HL-60 (cell line): Measurements from ENCODE around the gene SLK.

ENCODE experiments used
- POLR2AphosphoS5 ChIP-seq: IDR thresholded peaks from 2 replicates; pipeline ENCODE4 v1.6.1; 2012; ENCODE audit warnings: low read depth
- TF ChIP-seq, protein P1 (sequence below): IDR thresholded peaks from one replicate; pipeline ENCODE4 v1.5.1; 2011; ENCODE audit warnings: low read length, control low read depth, inconsistent platforms; ENCODE audit not compliant: insufficient read depth

DNA sequence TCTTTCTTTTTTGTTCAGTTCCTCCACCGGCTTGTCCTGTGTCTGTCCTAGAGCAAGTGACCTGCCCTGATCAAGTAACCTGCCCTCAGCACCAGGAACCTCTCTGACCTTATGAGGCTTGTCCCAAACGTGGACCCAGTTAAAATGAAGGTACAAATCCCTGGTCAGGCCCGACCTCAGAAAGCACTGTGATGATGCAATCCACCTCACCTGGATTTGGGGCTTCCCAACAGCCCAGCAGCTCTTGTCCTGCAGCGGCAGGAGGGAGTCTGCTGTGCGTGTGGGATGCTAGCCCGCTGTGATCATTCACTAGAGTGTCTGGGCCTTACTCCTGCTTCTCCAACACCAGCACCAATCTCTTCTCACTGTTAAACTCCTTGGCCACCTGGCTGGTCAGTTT lies 107.6 kb downstream of the SLK start:
- TF ChIP-seq, protein P1, sequence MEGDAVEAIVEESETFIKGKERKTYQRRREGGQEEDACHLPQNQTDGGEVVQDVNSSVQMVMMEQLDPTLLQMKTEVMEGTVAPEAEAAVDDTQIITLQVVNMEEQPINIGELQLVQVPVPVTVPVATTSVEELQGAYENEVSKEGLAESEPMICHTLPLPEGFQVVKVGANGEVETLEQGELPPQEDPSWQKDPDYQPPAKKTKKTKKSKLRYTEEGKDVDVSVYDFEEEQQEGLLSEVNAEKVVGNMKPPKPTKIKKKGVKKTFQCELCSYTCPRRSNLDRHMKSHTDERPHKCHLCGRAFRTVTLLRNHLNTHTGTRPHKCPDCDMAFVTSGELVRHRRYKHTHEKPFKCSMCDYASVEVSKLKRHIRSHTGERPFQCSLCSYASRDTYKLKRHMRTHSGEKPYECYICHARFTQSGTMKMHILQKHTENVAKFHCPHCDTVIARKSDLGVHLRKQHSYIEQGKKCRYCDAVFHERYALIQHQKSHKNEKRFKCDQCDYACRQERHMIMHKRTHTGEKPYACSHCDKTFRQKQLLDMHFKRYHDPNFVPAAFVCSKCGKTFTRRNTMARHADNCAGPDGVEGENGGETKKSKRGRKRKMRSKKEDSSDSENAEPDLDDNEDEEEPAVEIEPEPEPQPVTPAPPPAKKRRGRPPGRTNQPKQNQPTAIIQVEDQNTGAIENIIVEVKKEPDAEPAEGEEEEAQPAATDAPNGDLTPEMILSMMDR, result no peak
- TF ChIP-seq POLR2AphosphoS5, result no peak
